Mesendoderm (in vitro differentiated cells): Measurements from ENCODE around the gene FAM186B.

Source experiments
- DNase-seq: peaks from one replicate; pipeline ENCODE4 v3.0.0; 2013
- H2AK5ac ChIP-seq: 2 replicates; pipeline ENCODE4 v1.6.1; 2013; ENCODE audit warnings: low read length, inconsistent platforms
- H2BK120ac ChIP-seq: 2 replicates; pipeline ENCODE4 v1.6.1; 2013; ENCODE audit warnings: low read depth, mild to moderate bottlenecking, low read length, moderate library complexity, mixed read lengths
- H2BK15ac ChIP-seq: replicated peaks from 2 replicates; pipeline ENCODE4 v1.6.1; 2013; ENCODE audit warnings: low read depth, mild to moderate bottlenecking, moderate library complexity
- H2BK5ac ChIP-seq: 2 replicates; pipeline ENCODE4 v1.6.1; 2013; ENCODE audit warnings: low read length, inconsistent platforms
- H3K18ac ChIP-seq: 2 replicates; pipeline ENCODE4 v1.6.1; 2013; ENCODE audit warnings: mild to moderate bottlenecking, low read length, mixed read lengths
- H3K23ac ChIP-seq: one replicate; pipeline ENCODE4 v1.6.1; 2013; ENCODE audit warnings: low read length
- H3K27ac ChIP-seq: 2 replicates; pipeline ENCODE4 v1.5.1; 2013; ENCODE audit warnings: low read depth, mild to moderate bottlenecking, inconsistent platforms, low read length, moderate library complexity
- H3K27me3 ChIP-seq: 2 replicates; pipeline ENCODE4 v1.6.1; 2013; ENCODE audit warnings: low read length, control low read depth, mild to moderate bottlenecking, inconsistent platforms; ENCODE audit not compliant: insufficient read depth, poor library complexity
- H3K36me3 ChIP-seq: 2 replicates; pipeline ENCODE4 v1.6.1; 2013; ENCODE audit warnings: low read length, inconsistent platforms; ENCODE audit not compliant: control insufficient read depth, insufficient read depth
- H3K4ac ChIP-seq: one replicate; pipeline ENCODE4 v1.6.1; 2013; ENCODE audit warnings: low read depth, mild to moderate bottlenecking, low read length, moderate library complexity
- H3K4me1 ChIP-seq: 2 replicates; pipeline ENCODE4 v1.6.1; 2013; ENCODE audit warnings: low read depth, low read length, inconsistent platforms; ENCODE audit not compliant: control insufficient read depth
- H3K4me2 ChIP-seq: 2 replicates; pipeline ENCODE4 v1.6.1; 2013; ENCODE audit warnings: low read length
- H3K4me3 ChIP-seq: 2 replicates; pipeline ENCODE4 v1.5.1; 2013; ENCODE audit warnings: mild to moderate bottlenecking, low read length
- H3K56ac ChIP-seq: one replicate; pipeline ENCODE4 v1.6.1; 2013; ENCODE audit warnings: low read length
- H3K79me1 ChIP-seq: 2 replicates; pipeline ENCODE4 v1.6.1; 2013; ENCODE audit warnings: low read length, inconsistent platforms
- H3K79me2 ChIP-seq: 2 replicates; pipeline ENCODE4 v1.6.1; 2013; ENCODE audit warnings: mild to moderate bottlenecking, low read length; ENCODE audit not compliant: control insufficient read depth, insufficient read depth
- H3K9ac ChIP-seq: 2 replicates; pipeline ENCODE4 v1.6.1; 2013; ENCODE audit warnings: low read length, inconsistent platforms
- H4K5ac ChIP-seq: one replicate; pipeline ENCODE4 v1.6.1; 2013; ENCODE audit warnings: low read length
- H4K8ac ChIP-seq: one replicate; pipeline ENCODE4 v1.6.1; 2013; ENCODE audit warnings: low read depth, mild to moderate bottlenecking, control low read depth, low read length, moderate library complexity
- WGBS: extraction: QIAGEN DNeasy Blood & Tissue Kit; methylation state at CpG from one replicate; pipeline ENCODE4 v1.1.7; 2013; ENCODE audit warnings: low lambda C conversion rate, missing lambda C conversion rate; ENCODE audit not compliant: insufficient coverage; ENCODE audit errors: extremely low coverage; 5-methylcytosine and 5-hydroxymethylcytosine counted together

FAM186B gene

DNA sequence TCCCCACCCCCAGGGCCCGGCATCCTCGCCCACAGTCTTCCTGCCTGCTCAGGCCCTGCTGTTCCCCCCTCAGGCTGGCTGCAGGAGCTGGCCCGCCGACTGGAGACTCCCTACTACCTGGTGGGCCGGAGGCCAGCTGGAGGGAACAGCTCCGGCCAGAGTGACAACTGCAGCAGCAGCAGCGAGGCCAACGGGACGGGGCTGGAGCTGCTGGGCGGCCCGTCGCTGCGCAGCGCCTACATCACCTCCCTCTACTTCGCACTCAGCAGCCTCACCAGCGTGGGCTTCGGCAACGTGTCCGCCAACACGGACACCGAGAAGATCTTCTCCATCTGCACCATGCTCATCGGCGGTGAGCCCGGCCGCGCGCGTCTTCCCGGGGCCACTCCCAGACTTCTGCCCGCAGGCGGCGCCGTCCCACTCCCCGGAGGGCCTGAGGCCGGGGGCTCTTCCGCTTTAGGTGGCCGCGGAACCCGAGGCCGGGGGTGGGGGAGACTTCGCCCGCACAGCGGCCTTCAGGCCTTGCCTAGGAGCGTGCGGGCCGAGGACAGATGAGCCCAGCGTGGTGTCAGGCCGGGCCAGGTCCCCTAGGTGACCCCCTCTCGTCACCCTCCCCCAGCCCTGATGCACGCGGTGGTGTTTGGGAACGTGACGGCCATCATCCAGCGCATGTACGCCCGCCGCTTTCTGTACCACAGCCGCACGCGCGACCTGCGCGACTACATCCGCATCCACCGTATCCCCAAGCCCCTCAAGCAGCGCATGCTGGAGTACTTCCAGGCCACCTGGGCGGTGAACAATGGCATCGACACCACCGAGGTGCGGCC is 56.4 kb downstream of the FAM186B start:
- Histone ChIP-seq H3K36me3 (no peaks in the 10 kb centered on the region), H3K27ac (no peak overlapping the region), H4K8ac (no peak overlapping the region), H3K4me1 (peaks cover 2% of the 10 kb centered on the region), H3K4me2 (peak overlapping the region; percentile 76), H3K9ac (peak overlapping the region; percentile 50), H3K27me3 (peaks cover 3% of the 10 kb centered on the region), H3K79me2 (no peaks in the 10 kb centered on the region), H3K23ac (no peak overlapping the region), H3K4me3 (no peak overlapping the region), H3K79me1 (no peaks in the 10 kb centered on the region), H2AK5ac (no peak overlapping the region), H3K18ac (no peak overlapping the region), H2BK120ac (no peak overlapping the region), H4K5ac (no peak overlapping the region), H3K56ac (peak overlapping the region; percentile 90), H3K4ac (no peak overlapping the region), H2BK15ac (no peak overlapping the region), H2BK5ac (no peak overlapping the region)
- DNase-seq = peak; percentile 46
- WGBS = no CpG with 5 or more reads among the region's 70 CpGs

GRCh38 chr12:49548481-49548821 is 57.0 kb downstream of the FAM186B start:
- Histone ChIP-seq H4K5ac (no peak overlapping the region), H3K4me2 (no peak overlapping the region), H3K9ac (no peak overlapping the region), H2BK5ac (no peak overlapping the region), H2AK5ac (no peak overlapping the region), H3K27me3 (peaks cover 4% of the 10 kb centered on the region), H3K23ac (no peak overlapping the region), H3K56ac (peak overlapping the region; percentile 35), H3K27ac (no peak overlapping the region), H3K79me2 (no peaks in the 10 kb centered on the region), H2BK120ac (no peak overlapping the region), H2BK15ac (no peak overlapping the region), H3K4me3 (no peak overlapping the region), H3K4ac (no peak overlapping the region), H3K4me1 (peaks cover 2% of the 10 kb centered on the region), H4K8ac (no peak overlapping the region), H3K18ac (no peak overlapping the region), H3K79me1 (no peaks in the 10 kb centered on the region), H3K36me3 (no peaks in the 10 kb centered on the region)
- no CpG with 5 or more reads among the region's 8 CpGs for WGBS
- no peak for DNase-seq

- H3K56ac ChIP-seq = no peak overlapping the region
Measured at GRCh38 chr12:49547090-49547690, 58.2 kb downstream of the FAM186B start.

GRCh38 chr12:49546481-49546880 is 59.0 kb downstream of the FAM186B start:
- Histone ChIP-seq H3K23ac (no peak overlapping the region), H2AK5ac (no peak overlapping the region), H3K18ac (no peak overlapping the region), H2BK5ac (no peak overlapping the region), H4K5ac (no peak overlapping the region), H3K27me3 (peaks cover 9% of the 10 kb centered on the region), H3K4ac (no peak overlapping the region), H3K79me1 (no peaks in the 10 kb centered on the region), H2BK120ac (no peak overlapping the region), H3K36me3 (no peaks in the 10 kb centered on the region), H3K4me3 (no peak overlapping the region), H3K9ac (no peak overlapping the region), H3K4me1 (peaks cover 2% of the 10 kb centered on the region), H3K56ac (no peak overlapping the region), H3K27ac (no peak overlapping the region), H2BK15ac (no peak overlapping the region), H4K8ac (no peak overlapping the region), H3K79me2 (no peaks in the 10 kb centered on the region), H3K4me2 (no peak overlapping the region)
- no peak for DNase-seq
- WGBS = no CpG with 5 or more reads among the region's 3 CpGs

More at GRCh38 chr12:49547090-49547690, 58.2 kb downstream of the FAM186B start:
- Histone ChIP-seq H3K4me2 (no peak overlapping the region), H3K79me2 (no peaks in the 10 kb centered on the region), H3K9ac (no peak overlapping the region), H4K5ac (no peak overlapping the region), H3K27me3 (peaks cover 9% of the 10 kb centered on the region), H2BK120ac (no peak overlapping the region), H2BK15ac (no peak overlapping the region), H3K18ac (no peak overlapping the region), H3K79me1 (no peaks in the 10 kb centered on the region), H3K4me3 (no peak overlapping the region), H3K4ac (no peak overlapping the region), H3K36me3 (no peaks in the 10 kb centered on the region), H2AK5ac (no peak overlapping the region), H4K8ac (no peak overlapping the region), H3K27ac (no peak overlapping the region), H2BK5ac (no peak overlapping the region), H3K4me1 (peaks cover 2% of the 10 kb centered on the region), H3K23ac (no peak overlapping the region)
- no CpG with 5 or more reads among the region's 7 CpGs for WGBS
- DNase-seq = no peak

- no CpG with 5 or more reads among the region's 4 CpGs for WGBS
- Histone ChIP-seq H3K27me3 (peaks cover 11% of the 10 kb centered on the region), H3K36me3 (no peaks in the 10 kb centered on the region), H4K8ac (no peak overlapping the region), H3K23ac (no peak overlapping the region), H3K18ac (no peak overlapping the region), H2BK15ac (no peak overlapping the region), H3K4ac (no peak overlapping the region), H3K56ac (no peak overlapping the region), H3K4me3 (no peak overlapping the region), H3K4me2 (no peak overlapping the region), H2BK5ac (no peak overlapping the region), H3K4me1 (peaks cover 2% of the 10 kb centered on the region), H3K79me1 (no peaks in the 10 kb centered on the region), H2AK5ac (no peak overlapping the region), H3K27ac (no peak overlapping the region), H4K5ac (no peak overlapping the region), H2BK120ac (no peak overlapping the region), H3K79me2 (no peaks in the 10 kb centered on the region), H3K9ac (no peak overlapping the region)
- DNase-seq = no peak
Measured at GRCh38 chr12:49545815-49546214, 59.6 kb downstream of the FAM186B start.
